Thyroid gland (tissue), 4 donors: ENCODE data around the gene TMEM183A.

Experiments
- CTCF ChIP-seq, 6 experiments: fragments of 200-600 bp in 3 of 6; fragments of 450-650 bp in 3 of 6; sonication (generic) in 3 of 6; IDR thresholded peaks; one replicate each; pipeline ENCODE4 v1.5.1; 2016 to 2019; ENCODE audit warnings: antibody characterized with exemption in 6 of 6, mild to moderate bottlenecking in 2 of 6, inconsistent platforms in 1 of 6, moderate library complexity in 1 of 6
- POLR2A ChIP-seq, 2 donors: fragments of 450-650 bp; IDR thresholded peaks; one replicate each; pipeline ENCODE4 v1.6.1; 2017; ENCODE audit warnings: antibody characterized with exemption in 2 of 2, mild to moderate bottlenecking in 2 of 2, moderate library complexity in 1 of 2

DNA sequence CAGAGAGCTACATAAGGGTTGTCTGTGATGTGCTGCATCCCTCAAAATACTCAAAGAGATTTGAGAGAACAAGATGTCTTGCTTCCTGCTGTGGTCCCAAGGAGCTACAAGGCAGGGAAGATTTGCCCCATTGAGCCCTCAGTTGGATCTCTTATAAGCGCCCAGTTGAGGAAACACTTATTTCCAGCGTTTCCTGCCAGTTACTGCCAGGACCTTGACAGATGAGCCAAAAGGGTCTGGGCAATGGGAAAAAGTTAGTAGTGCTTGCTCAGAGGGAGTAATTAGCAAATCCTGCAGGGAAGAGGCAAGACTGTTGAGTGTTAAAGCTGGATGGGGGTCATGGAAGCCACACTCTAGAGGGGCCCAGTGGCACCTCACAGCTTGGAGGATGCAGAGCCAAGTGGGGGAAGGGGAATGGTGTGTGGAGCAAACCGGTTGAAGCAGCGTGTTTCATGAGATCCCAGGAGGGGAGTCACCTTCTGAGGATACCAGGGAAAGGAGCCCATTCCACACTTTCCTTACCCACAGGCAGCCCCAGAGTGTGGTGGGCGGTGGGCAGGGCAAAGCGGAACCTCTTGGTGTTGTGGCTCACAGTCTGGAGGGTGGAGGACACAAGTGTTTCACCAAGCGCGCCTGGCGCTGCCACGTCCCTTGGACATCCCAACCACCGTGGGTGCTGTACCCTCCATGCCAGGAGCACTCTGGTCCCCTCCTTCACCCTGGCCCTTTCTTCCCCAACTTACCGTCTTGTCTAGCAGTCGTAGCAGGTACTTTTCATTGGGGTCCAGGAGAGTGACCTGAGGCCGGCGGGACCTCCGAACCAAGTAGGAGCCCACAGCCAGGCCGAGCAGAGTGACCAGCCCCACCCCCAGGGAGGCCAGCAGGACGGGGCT, 40.9 kb upstream of the TMEM183A start:
- TF ChIP-seq CTCF (IDR thresholded peaks at IDR 0.05) (no peak), POLR2A (IDR thresholded peaks at IDR 0.05) (no peak)
